ENCODE results near the gene SMIM36.
"Not testable (repeated sequence)": the region's sequence is repeated elsewhere in the genome, so short reads cannot be mapped to it uniquely, and the experiment has no call there.

Gene SMIM36

DNA sequence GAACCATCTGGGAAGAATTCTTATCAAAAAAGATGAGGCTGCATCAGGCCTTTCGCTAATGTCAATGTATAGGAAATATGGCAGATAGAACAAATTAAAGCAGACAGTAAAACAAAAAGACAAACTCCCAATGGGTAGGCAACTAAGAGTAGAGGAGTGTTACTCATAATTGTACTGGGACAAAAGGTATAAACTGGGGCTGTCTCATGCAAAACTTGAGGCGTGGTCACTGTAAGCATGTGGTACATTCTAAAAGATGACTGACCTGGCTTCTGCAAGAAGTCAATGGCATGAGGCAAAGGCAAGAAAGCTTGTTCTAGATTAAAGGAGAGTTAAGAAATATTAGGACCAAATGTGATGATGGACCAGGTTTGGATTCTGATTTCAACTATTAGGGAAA lies 26.7 kb downstream of the SMIM36 start:
- TF ChIP-seq, protein P1, sequence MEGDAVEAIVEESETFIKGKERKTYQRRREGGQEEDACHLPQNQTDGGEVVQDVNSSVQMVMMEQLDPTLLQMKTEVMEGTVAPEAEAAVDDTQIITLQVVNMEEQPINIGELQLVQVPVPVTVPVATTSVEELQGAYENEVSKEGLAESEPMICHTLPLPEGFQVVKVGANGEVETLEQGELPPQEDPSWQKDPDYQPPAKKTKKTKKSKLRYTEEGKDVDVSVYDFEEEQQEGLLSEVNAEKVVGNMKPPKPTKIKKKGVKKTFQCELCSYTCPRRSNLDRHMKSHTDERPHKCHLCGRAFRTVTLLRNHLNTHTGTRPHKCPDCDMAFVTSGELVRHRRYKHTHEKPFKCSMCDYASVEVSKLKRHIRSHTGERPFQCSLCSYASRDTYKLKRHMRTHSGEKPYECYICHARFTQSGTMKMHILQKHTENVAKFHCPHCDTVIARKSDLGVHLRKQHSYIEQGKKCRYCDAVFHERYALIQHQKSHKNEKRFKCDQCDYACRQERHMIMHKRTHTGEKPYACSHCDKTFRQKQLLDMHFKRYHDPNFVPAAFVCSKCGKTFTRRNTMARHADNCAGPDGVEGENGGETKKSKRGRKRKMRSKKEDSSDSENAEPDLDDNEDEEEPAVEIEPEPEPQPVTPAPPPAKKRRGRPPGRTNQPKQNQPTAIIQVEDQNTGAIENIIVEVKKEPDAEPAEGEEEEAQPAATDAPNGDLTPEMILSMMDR (conservative IDR thresholded peaks at IDR 0.05; ENCODE audit: low read length): no peak
- DNase-seq (ENCODE audit: low read depth): no peak
- no peak overlapping the region for H3K4me3 ChIP-seq (ENCODE audit: low read length)

DNA sequence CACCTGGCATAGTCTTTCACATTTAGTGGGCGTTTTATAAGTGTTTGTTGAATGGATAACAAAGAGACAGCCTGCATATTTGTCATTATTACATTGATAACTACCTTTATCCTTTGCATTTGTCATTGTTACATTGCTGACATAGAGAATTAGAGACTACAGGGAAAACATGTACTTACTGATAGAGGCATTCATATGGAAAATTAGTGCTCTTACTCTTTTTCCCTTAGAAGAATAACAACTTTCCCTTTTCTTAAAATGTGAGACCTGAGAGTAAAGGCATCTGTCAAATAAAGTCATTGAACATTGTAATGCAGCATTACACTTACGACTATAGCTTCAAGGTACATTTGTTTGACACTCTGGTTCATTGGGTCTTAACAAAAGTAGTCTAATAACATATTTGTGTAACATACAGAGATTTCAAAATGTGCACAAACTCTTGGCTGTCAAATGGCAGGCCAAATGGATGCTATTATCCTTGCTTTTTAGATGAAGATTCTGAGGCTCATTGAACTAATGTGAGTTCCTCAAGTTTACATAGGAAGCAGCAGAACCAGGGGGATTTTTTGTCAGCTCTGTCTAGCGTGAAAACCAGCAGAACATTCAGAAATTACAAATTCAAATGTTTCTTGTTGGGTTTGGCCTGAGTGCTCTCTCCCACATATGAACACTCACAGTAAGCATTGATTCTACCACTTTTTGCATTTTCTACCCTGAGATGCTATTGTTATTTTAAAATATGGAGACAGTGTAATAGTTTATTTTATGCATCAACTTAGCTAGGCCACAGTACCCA lies 28.5 kb downstream of the SMIM36 start:
- no peak for DNase-seq (ENCODE audit: low read depth)
- no peak overlapping the region for H3K4me3 ChIP-seq (ENCODE audit: low read length)
- TF ChIP-seq, protein P1 (conservative IDR thresholded peaks at IDR 0.05; ENCODE audit: low read length): no peak

DNA sequence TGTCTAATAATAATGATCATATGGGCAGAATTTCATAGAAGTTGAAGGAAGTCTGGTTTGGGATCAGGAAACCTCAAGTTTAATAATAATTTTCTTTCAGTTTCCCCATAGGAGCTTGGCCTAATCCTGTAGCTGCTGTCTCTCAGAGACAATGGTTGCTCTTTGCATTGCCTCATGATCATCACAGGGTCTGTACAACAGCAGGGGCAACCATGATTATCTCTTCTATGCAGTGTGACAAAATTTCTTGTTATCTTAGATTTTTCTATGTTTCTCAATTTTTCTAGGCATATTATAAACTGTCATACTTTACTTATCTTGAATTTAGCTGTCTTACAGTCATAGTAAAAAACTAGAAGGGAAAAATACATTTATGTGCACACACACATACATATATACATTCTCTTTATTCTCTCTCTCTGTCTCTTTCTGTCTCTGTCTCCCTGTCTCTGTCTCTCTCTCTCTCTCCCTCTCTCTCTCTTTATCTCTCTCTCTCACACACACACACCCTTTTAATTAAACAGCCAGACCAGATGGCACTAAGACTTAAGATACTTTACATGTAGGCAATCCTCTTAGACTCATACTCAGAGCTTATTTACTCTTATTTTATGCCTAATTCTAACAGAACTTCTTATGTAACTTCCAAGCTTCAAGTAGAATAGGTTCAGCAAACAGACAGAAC lies 30.5 kb downstream of the SMIM36 start:
- TF ChIP-seq, protein P1 (conservative IDR thresholded peaks at IDR 0.05; ENCODE audit: low read length): no peak
- H3K4me3 ChIP-seq (ENCODE audit: low read length): no peak overlapping the region
- no peak for DNase-seq (ENCODE audit: low read depth)

DNA sequence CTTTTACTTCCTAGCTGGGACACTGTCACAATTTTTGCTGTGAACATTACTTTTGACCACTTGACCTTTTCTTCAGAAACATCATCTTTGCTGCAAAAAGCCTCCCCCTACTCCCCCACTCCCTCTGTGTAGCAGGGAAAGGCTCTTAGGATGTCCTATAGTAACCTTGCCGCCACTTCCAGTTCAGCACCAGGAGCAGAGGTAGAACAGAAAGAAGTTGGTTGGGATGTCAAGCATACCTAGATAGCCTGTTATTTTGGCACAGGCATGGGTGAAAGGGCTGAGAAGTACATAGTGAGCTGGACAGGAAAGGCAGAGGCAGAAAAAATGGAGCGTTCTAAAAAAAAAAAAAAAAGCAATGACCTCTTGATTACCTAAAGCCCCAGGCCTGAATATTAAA lies 31.3 kb downstream of the SMIM36 start:
- no peak for DNase-seq (ENCODE audit: low read depth)
- TF ChIP-seq, protein P1 (conservative IDR thresholded peaks at IDR 0.05; ENCODE audit: low read length): no peak
- H3K4me3 ChIP-seq (ENCODE audit: low read length): no peak overlapping the region

GRCh38 chr17:55478971-55479370 lies 32.3 kb downstream of the SMIM36 start:
- TF ChIP-seq, protein P1 (conservative IDR thresholded peaks at IDR 0.05; ENCODE audit: low read length): no peak
- no peak overlapping the region for H3K4me3 ChIP-seq (ENCODE audit: low read length)
- DNase-seq (ENCODE audit: low read depth): no peak

DNA sequence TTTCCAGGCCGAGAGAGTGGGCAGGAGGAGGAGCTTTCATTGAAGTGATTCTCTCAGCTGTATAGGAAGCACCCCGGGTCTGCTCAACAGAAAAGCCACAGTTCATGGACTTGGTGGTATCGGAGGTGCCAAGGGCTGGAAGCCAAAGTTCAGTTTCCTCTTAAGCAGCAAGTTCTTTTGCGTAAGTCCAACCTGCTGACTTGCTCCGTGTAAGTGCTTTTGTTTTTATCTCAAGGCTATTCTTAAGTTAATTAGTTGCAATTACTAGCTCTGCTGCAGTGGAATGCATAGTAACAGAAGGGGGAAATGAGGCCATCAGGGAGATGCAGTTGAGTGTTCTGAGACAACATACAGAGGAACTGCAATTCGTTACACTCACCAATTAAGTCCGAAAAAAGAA lies 44.6 kb downstream of the SMIM36 start:
- TF ChIP-seq, protein P1 (conservative IDR thresholded peaks at IDR 0.05; ENCODE audit: low read length): no peak
- no peak for DNase-seq (ENCODE audit: low read depth)
- no peak overlapping the region for H3K4me3 ChIP-seq (ENCODE audit: low read length)

GRCh38 chr17:55465771-55466170 lies 45.5 kb downstream of the SMIM36 start:
- not testable (repeated sequence) for H3K4me3 ChIP-seq (ENCODE audit: low read length); DNase-seq (ENCODE audit: low read depth)

All from AG10803 (cell line).